ENCODE results near the gene TPRN.

Gene TPRN

GRCh38 chr9:137193771-137194170 is 6.8 kb downstream of the TPRN start:
- Histone ChIP-seq H3K4me1 (ENCODE audit: control insufficient read depth, insufficient read depth, low read length) (peaks cover 64% of the 10 kb centered on the region), H3K9ac (ENCODE audit: low read length) (no peak overlapping the region), H3K27me3 (ENCODE audit: control insufficient read depth, insufficient read depth, low read length) (no peaks in the 10 kb centered on the region), H3K36me3 (ENCODE audit: control insufficient read depth, insufficient read depth, low read length) (no peaks in the 10 kb centered on the region), H3K9me3 (ENCODE audit: control insufficient read depth, low read length) (no peaks in the 10 kb centered on the region), H3K4me3 (ENCODE audit: low read length) (no peak overlapping the region)

- Histone ChIP-seq H3K4me3 (ENCODE audit: low read length) (no peak overlapping the region), H3K9me3 (ENCODE audit: control insufficient read depth, low read length) (no peaks in the 10 kb centered on the region), H3K36me3 (ENCODE audit: control insufficient read depth, insufficient read depth, low read length) (no peaks in the 10 kb centered on the region), H3K9ac (ENCODE audit: low read length) (no peak overlapping the region), H3K4me1 (ENCODE audit: control insufficient read depth, insufficient read depth, low read length) (peaks cover 56% of the 10 kb centered on the region), H3K27me3 (ENCODE audit: control insufficient read depth, insufficient read depth, low read length) (no peaks in the 10 kb centered on the region)
Observed at GRCh38 chr9:137192859-137193258, 7.7 kb downstream of the TPRN start.

- H3K4me1 ChIP-seq (ENCODE audit: control insufficient read depth, insufficient read depth, low read length), result peaks cover 56% of the 10 kb centered on the region
- H3K27me3 ChIP-seq (ENCODE audit: control insufficient read depth, insufficient read depth, low read length), result no peaks in the 10 kb centered on the region
- no peak overlapping the region for H3K4me3 ChIP-seq (ENCODE audit: low read length)
- H3K9ac ChIP-seq (ENCODE audit: low read length), result no peak overlapping the region
- no peaks in the 10 kb centered on the region for H3K36me3 ChIP-seq (ENCODE audit: control insufficient read depth, insufficient read depth, low read length)
- no peaks in the 10 kb centered on the region for H3K9me3 ChIP-seq (ENCODE audit: control insufficient read depth, low read length)
Observed at GRCh38 chr9:137192448-137192780, 8.1 kb downstream of the TPRN start.

GRCh38 chr9:137191691-137192447 is 8.7 kb downstream of the TPRN start:
- Histone ChIP-seq H3K9ac (ENCODE audit: low read length) (no peak overlapping the region), H3K4me3 (ENCODE audit: low read length) (no peak overlapping the region), H3K36me3 (ENCODE audit: control insufficient read depth, insufficient read depth, low read length) (no peaks in the 10 kb centered on the region), H3K9me3 (ENCODE audit: control insufficient read depth, low read length) (no peaks in the 10 kb centered on the region), H3K27me3 (ENCODE audit: control insufficient read depth, insufficient read depth, low read length) (no peaks in the 10 kb centered on the region), H3K4me1 (ENCODE audit: control insufficient read depth, insufficient read depth, low read length) (peaks cover 56% of the 10 kb centered on the region)

GRCh38 chr9:137191245-137191644 is 9.3 kb downstream of the TPRN start:
- Histone ChIP-seq H3K27me3 (ENCODE audit: control insufficient read depth, insufficient read depth, low read length) (no peaks in the 10 kb centered on the region), H3K9ac (ENCODE audit: low read length) (no peak overlapping the region), H3K4me1 (ENCODE audit: control insufficient read depth, insufficient read depth, low read length) (peaks cover 55% of the 10 kb centered on the region), H3K36me3 (ENCODE audit: control insufficient read depth, insufficient read depth, low read length) (no peaks in the 10 kb centered on the region), H3K9me3 (ENCODE audit: control insufficient read depth, low read length) (no peaks in the 10 kb centered on the region), H3K4me3 (ENCODE audit: low read length) (no peak overlapping the region)

GRCh38 chr9:137190315-137190856 is 10.2 kb downstream of the TPRN start:
- Histone ChIP-seq H3K9me3 (ENCODE audit: control insufficient read depth, low read length) (no peaks in the 10 kb centered on the region), H3K4me1 (ENCODE audit: control insufficient read depth, insufficient read depth, low read length) (peaks cover 46% of the 10 kb centered on the region), H3K36me3 (ENCODE audit: control insufficient read depth, insufficient read depth, low read length) (no peaks in the 10 kb centered on the region), H3K4me3 (ENCODE audit: low read length) (no peak overlapping the region), H3K27me3 (ENCODE audit: control insufficient read depth, insufficient read depth, low read length) (no peaks in the 10 kb centered on the region), H3K9ac (ENCODE audit: low read length) (peak overlapping the region; percentile 89)

- Histone ChIP-seq H3K4me3 (ENCODE audit: low read length) (peak overlapping the region; percentile 91), H3K9me3 (ENCODE audit: control insufficient read depth, low read length) (no peaks in the 10 kb centered on the region), H3K4me1 (ENCODE audit: control insufficient read depth, insufficient read depth, low read length) (peaks cover 38% of the 10 kb centered on the region), H3K9ac (ENCODE audit: low read length) (peak overlapping the region; percentile 89), H3K36me3 (ENCODE audit: control insufficient read depth, insufficient read depth, low read length) (no peaks in the 10 kb centered on the region), H3K27me3 (ENCODE audit: control insufficient read depth, insufficient read depth, low read length) (no peaks in the 10 kb centered on the region)
Observed at GRCh38 chr9:137189297-137190295, 10.9 kb downstream of the TPRN start.

GRCh38 chr9:137188490-137189296 is 11.8 kb downstream of the TPRN start, which contains the start of the genes ANAPC2 and SSNA1:
TSS of gene ANAPC2 (minus strand) at chr9:137188560. CDS start at chr9:137188532, 28 bp downstream.
TSS of gene SSNA1 (plus strand) at chr9:137188676. CDS start at chr9:137188727, 51 bp downstream.
- Histone ChIP-seq H3K9me3 (ENCODE audit: control insufficient read depth, low read length) (no peaks in the 10 kb centered on the region), H3K36me3 (ENCODE audit: control insufficient read depth, insufficient read depth, low read length) (no peaks in the 10 kb centered on the region), H3K27me3 (ENCODE audit: control insufficient read depth, insufficient read depth, low read length) (no peaks in the 10 kb centered on the region), H3K4me3 (ENCODE audit: low read length) (peak within 1 kb of the TSS; percentile 91), H3K9ac (ENCODE audit: low read length) (peak within 1 kb of the TSS; percentile 89), H3K4me1 (ENCODE audit: control insufficient read depth, insufficient read depth, low read length) (peaks cover 32% of the 10 kb centered on the region)

- peaks cover 32% of the 10 kb centered on the region for H3K4me1 ChIP-seq (ENCODE audit: control insufficient read depth, insufficient read depth, low read length)
- H3K9me3 ChIP-seq (ENCODE audit: control insufficient read depth, low read length), result no peaks in the 10 kb centered on the region
- peak overlapping the region; percentile 89 for H3K9ac ChIP-seq (ENCODE audit: low read length)
- peak overlapping the region; percentile 91 for H3K4me3 ChIP-seq (ENCODE audit: low read length)
- H3K36me3 ChIP-seq (ENCODE audit: control insufficient read depth, insufficient read depth, low read length), result peaks cover 5% of the 10 kb centered on the region
- no peaks in the 10 kb centered on the region for H3K27me3 ChIP-seq (ENCODE audit: control insufficient read depth, insufficient read depth, low read length)
Observed at GRCh38 chr9:137188086-137188489, 12.5 kb downstream of the TPRN start.

GRCh38 chr9:137187386-137187785 is 13.2 kb downstream of the TPRN start:
- H3K4me1 ChIP-seq (ENCODE audit: control insufficient read depth, insufficient read depth, low read length), result peaks cover 32% of the 10 kb centered on the region
- H3K4me3 ChIP-seq (ENCODE audit: low read length), result peak overlapping the region; percentile 91
- no peaks in the 10 kb centered on the region for H3K27me3 ChIP-seq (ENCODE audit: control insufficient read depth, insufficient read depth, low read length)
- H3K9ac ChIP-seq (ENCODE audit: low read length), result peak overlapping the region; percentile 89
- H3K9me3 ChIP-seq (ENCODE audit: control insufficient read depth, low read length), result no peaks in the 10 kb centered on the region
- H3K36me3 ChIP-seq (ENCODE audit: control insufficient read depth, insufficient read depth, low read length), result peaks cover 11% of the 10 kb centered on the region

- no peaks in the 10 kb centered on the region for H3K9me3 ChIP-seq (ENCODE audit: control insufficient read depth, low read length)
- no peaks in the 10 kb centered on the region for H3K27me3 ChIP-seq (ENCODE audit: control insufficient read depth, insufficient read depth, low read length)
- H3K4me3 ChIP-seq (ENCODE audit: low read length), result no peak overlapping the region
- H3K4me1 ChIP-seq (ENCODE audit: control insufficient read depth, insufficient read depth, low read length), result peaks cover 32% of the 10 kb centered on the region
- peaks cover 11% of the 10 kb centered on the region for H3K36me3 ChIP-seq (ENCODE audit: control insufficient read depth, insufficient read depth, low read length)
- no peak overlapping the region for H3K9ac ChIP-seq (ENCODE audit: low read length)
Observed at GRCh38 chr9:137186385-137186784, 14.2 kb downstream of the TPRN start.

Data from mucosa of stomach (tissue), 1 donor.